Keratinocyte (primary cell): ENCODE results near the gene HDAC1. TPM values are rescaled to one million over a fixed set of nuclear protein-coding genes. Genes with fewer than 3 reads are reported as not detected.

ENCODE experiments used
- DNase-seq: peaks from one replicate; pipeline ENCODE4 v3.0.0-alpha.2; 2011; ENCODE audit warnings: low read depth, missing footprints, low spot score
- FAIRE-seq: peaks from 2 replicates; lab custom pipeline; 2011; peaks lifted over from hg19 to GRCh38; lab: Jason Lieb, UNC
- H2AFZ ChIP-seq: 2 replicates; pipeline ENCODE4 v1.6.0; 2012; ENCODE audit warnings: low read length, control low read depth, inconsistent platforms; ENCODE audit not compliant: control insufficient read depth
- H3K27ac ChIP-seq: 2 replicates; pipeline ENCODE4 v1.5.1; 2011; ENCODE audit warnings: low read length; ENCODE audit not compliant: control insufficient read depth, insufficient read depth
- H3K27me3 ChIP-seq: 3 replicates; pipeline ENCODE4 v1.6.0; 2011; ENCODE audit warnings: low read length; ENCODE audit not compliant: control insufficient read depth, insufficient read depth; ENCODE audit errors: extremely low read depth
- H3K36me3 ChIP-seq, 2 experiments: 2 replicates in 1 of 2; 3 replicates in 1 of 2; pipeline ENCODE4 v1.5.1; 2011; ENCODE audit warnings: low read length in 2 of 2, mild to moderate bottlenecking in 1 of 2; ENCODE audit not compliant: control insufficient read depth in 2 of 2, insufficient read depth in 2 of 2; ENCODE audit errors: extremely low read depth in 1 of 2
- H3K4me1 ChIP-seq: 3 replicates; pipeline ENCODE4 v1.5.1; 2011; ENCODE audit warnings: low read length; ENCODE audit not compliant: control insufficient read depth, insufficient read depth; ENCODE audit errors: extremely low read depth
- H3K4me2 ChIP-seq: 3 replicates; pipeline ENCODE4 v1.6.0; 2011; ENCODE audit warnings: low read depth, low read length; ENCODE audit not compliant: control insufficient read depth, insufficient read depth; ENCODE audit errors: extremely low read depth
- H3K4me3 ChIP-seq, 3 experiments: fragments of 200-600 bp in 1 of 3; sonication (generic) in 1 of 3; 2 replicates in 2 of 3; 3 replicates in 1 of 3; pipeline ENCODE4 v1.5.1; 2011 to 2016; ENCODE audit warnings: low read length in 3 of 3, mild to moderate bottlenecking in 3 of 3, control low read depth in 2 of 3, inconsistent platforms in 1 of 3, low read depth in 1 of 3, mixed read lengths in 1 of 3, mixed run types in 1 of 3, moderate library complexity in 1 of 3; ENCODE audit not compliant: control insufficient read depth in 2 of 3, insufficient read depth in 2 of 3; ENCODE audit errors: extremely low read depth in 1 of 3
- H3K79me2 ChIP-seq: 2 replicates; pipeline ENCODE4 v1.6.0; 2012; ENCODE audit warnings: low read length; ENCODE audit not compliant: control insufficient read depth, insufficient read depth
- H3K9ac ChIP-seq: 3 replicates; pipeline ENCODE4 v1.6.0; 2011; ENCODE audit warnings: low read length; ENCODE audit not compliant: control insufficient read depth, insufficient read depth; ENCODE audit errors: extremely low read depth
- H3K9me1 ChIP-seq: 3 replicates; pipeline ENCODE4 v1.6.0; 2011; ENCODE audit warnings: low read length; ENCODE audit not compliant: control insufficient read depth, insufficient read depth; ENCODE audit errors: extremely low read depth
- H3K9me3 ChIP-seq: 2 replicates; pipeline ENCODE4 v1.5.1; 2012; ENCODE audit warnings: low read depth, low read length; ENCODE audit not compliant: control insufficient read depth
- H4K20me1 ChIP-seq: 3 replicates; pipeline ENCODE4 v1.6.0; 2011; ENCODE audit warnings: low read length; ENCODE audit not compliant: control insufficient read depth, insufficient read depth; ENCODE audit errors: extremely low read depth
- CTCF ChIP-seq, 3 experiments: IDR thresholded peaks in 1 of 3; conservative IDR thresholded peaks in 1 of 3; optimal IDR thresholded peaks in 1 of 3; 2 replicates in 2 of 3; 3 replicates in 1 of 3; pipeline versions ENCODE3 to v1.5.1; 2011; ENCODE audit warnings: low read length in 3 of 3, mild to moderate bottlenecking in 3 of 3, moderate library complexity in 2 of 3, control low read depth in 1 of 3, inconsistent platforms in 1 of 3; ENCODE audit not compliant: insufficient read depth in 2 of 3; ENCODE audit errors: extremely low read depth in 1 of 3
- EZH2 ChIP-seq: IDR thresholded peaks from one replicate; pipeline ENCODE4 v1.6.1; 2012; ENCODE audit warnings: inconsistent platforms, mild to moderate bottlenecking, low read length, moderate library complexity
- dilution Hi-C: fragments of 300-500 bp; cut with MboI; formaldehyde crosslinking; loops from one replicate; pipeline ENCODE4 v1.7.0; 2020; ENCODE audit warnings: low sequenced_read_pairs; ENCODE audit not compliant: extremely low pct_ligation_motif_present
- polyA plus RNA-seq, 5 experiments: library from polyadenylated mRNA; depleted of rRNA in 3 of 5; stranded (reverse) in 3 of 5; stranded (forward) in 1 of 5; unstranded in 1 of 5; fragments of >200 nt; gene quantifications; 1 replicate in 1 of 5; 2 replicates in 3 of 5; 3 replicates in 1 of 5; pipeline versions ENCODE4 v1.2.1 to v1.2.3, GENCODE V29; 2011 to 2012; ENCODE audit warnings: missing spikeins in 2 of 5, low read depth in 1 of 5, low replicate concordance in 1 of 5

Gene HDAC1
- polyA plus RNA-seq, 1 donor (not counting 4 experiments of a cell fraction or from before 2014, with no cell fraction given) = 198 TPM

- no peaks in the 10 kb centered on the region for H3K79me2 ChIP-seq
- H3K27me3 ChIP-seq = peaks cover 14% of the 10 kb centered on the region
- TF ChIP-seq EZH2 = no peak
- no peak overlapping the region for H3K4me2 ChIP-seq
- H3K4me1 ChIP-seq = peaks cover 34% of the 10 kb centered on the region
- H2AFZ ChIP-seq = no peak overlapping the region
- no peaks in the 10 kb centered on the region for H3K9me3 ChIP-seq
- H3K4me3 ChIP-seq = no peak overlapping the region
- FAIRE-seq (no peak), DNase-seq (no peak)
- H3K36me3 ChIP-seq = peaks cover 3 to 6% of the 10 kb centered on the region in 2 experiments
- peaks cover 2% of the 10 kb centered on the region for H4K20me1 ChIP-seq
- H3K27ac ChIP-seq = no peak overlapping the region
- no peaks in the 10 kb centered on the region for H3K9me1 ChIP-seq
- no peak overlapping the region for H3K9ac ChIP-seq
- dilution Hi-C loops = no loop called here
Measured at GRCh38 chr1:32336963-32337675, 45.2 kb downstream of the HDAC1 start.

- Histone ChIP-seq H2AFZ (no peak overlapping the region), H3K4me3 (no peak overlapping the region), H3K79me2 (no peaks in the 10 kb centered on the region), H3K27me3 (peaks cover 14% of the 10 kb centered on the region), H3K9ac (peak overlapping the region; percentile 37), H3K9me1 (no peaks in the 10 kb centered on the region), H4K20me1 (peaks cover 2% of the 10 kb centered on the region), H3K9me3 (no peaks in the 10 kb centered on the region), H3K4me1 (peaks cover 27% of the 10 kb centered on the region), H3K27ac (no peak overlapping the region), H3K36me3 (no peaks in the 10 kb centered on the region), H3K4me2 (no peak overlapping the region)
- TF ChIP-seq EZH2 (no peak), CTCF (optimal IDR thresholded peaks at IDR 0.05 in 1 of 3, IDR thresholded peaks at IDR 0.05 in 1 of 3, conservative IDR thresholded peaks at IDR 0.05 in 1 of 3; ENCODE audit: extremely low read depth in 1 of 3, insufficient read depth in 2 of 3, low read length in 3 of 3) (no peak)
- dilution Hi-C loops = no loop called here
- FAIRE-seq = no peak
- DNase-seq = no peak
Measured at GRCh38 chr1:32337855-32338636, 46.2 kb downstream of the HDAC1 start.
